K562 (cell line): Measurements from ENCODE around the gene UTP11. TPM values are rescaled to one million over a fixed set of nuclear protein-coding genes. Genes with fewer than 3 reads are reported as not detected.

Experiments
- ATAC-seq: fragments of 200-7000 bp; cut with Tn5 transposase; 3 replicates; pipeline ENCODE4 v1.9.1; 2020; ENCODE audit warnings: moderate library complexity
- BruUV-seq: library from RNA; stranded (reverse); fragments of 400-500 nt; replicated peaks from 2 replicates; lab custom pipeline; 2021; lab: Mats Ljungman, UMichigan
- CTCF ChIA-PET: fragments of 300-600 bp; formaldehyde crosslinking; extraction: SDS; loops from one replicate; lab custom pipeline; 2021; ENCODE audit warnings: low intra/inter-chr PET ratio; lab: Yijun Ruan, JAX
- POLR2A ChIA-PET: fragments of 300-600, 350-650 bp; sonication (Branson Sonifier 250); formaldehyde crosslinking; extraction: SDS; loops from one replicate; lab custom pipeline; 2021; ENCODE audit warnings: antibody characterized with exemption, inconsistent platforms; lab: Yijun Ruan, JAX
- DNase-seq, 4 experiments: peaks; one replicate each; pipeline versions ENCODE4 v3.0.0 to v3.0.0-alpha.2; 2011 to 2018; ENCODE audit warnings: low spot score in 3 of 4, mixed read lengths in 3 of 4; ENCODE audit errors: extremely low read depth in 1 of 4
- FAIRE-seq: peaks from 2 replicates; lab custom pipeline; 2011; peaks lifted over from hg19 to GRCh38; lab: Jason Lieb, UNC
- H2AFZ ChIP-seq: 2 replicates; pipeline ENCODE4 v1.6.0; 2011; ENCODE audit warnings: low read depth, low read length, control low read depth, inconsistent platforms
- H3K27ac ChIP-seq: fragments of 200-600 bp; 3 replicates; pipeline ENCODE4 v1.8.0; 2011; ENCODE audit warnings: low read depth, mild to moderate bottlenecking, control low read depth, inconsistent platforms, low read length, moderate library complexity, mixed read lengths; ENCODE audit errors: extremely low read depth
- H3K27me3 ChIP-seq, 2 experiments: fragments of 300-600 bp in 1 of 2; 2 replicates in 1 of 2; 3 replicates in 1 of 2; pipeline versions ENCODE4 v1.6.0 to v1.8.0; 2011; ENCODE audit warnings: inconsistent platforms in 2 of 2, low read length in 2 of 2, mild to moderate bottlenecking in 1 of 2, mixed read lengths in 1 of 2, moderate library complexity in 1 of 2; ENCODE audit not compliant: control insufficient read depth in 2 of 2, insufficient read depth in 2 of 2
- H3K36me3 ChIP-seq: fragments of 300-600 bp; 3 replicates; pipeline ENCODE4 v1.8.0; 2011; ENCODE audit warnings: mild to moderate bottlenecking, low read length, inconsistent platforms; ENCODE audit not compliant: control insufficient read depth, insufficient read depth
- H3K4me1 ChIP-seq, 2 experiments: fragments of 200-600 bp in 1 of 2; replicated peaks in 1 of 2; 2 replicates in 1 of 2; 3 replicates in 1 of 2; pipeline versions ENCODE4 v1.5.1 to v1.8.0; 2011; ENCODE audit warnings: inconsistent platforms in 2 of 2, low read length in 2 of 2, mild to moderate bottlenecking in 1 of 2, mixed read lengths in 1 of 2, moderate library complexity in 1 of 2; ENCODE audit not compliant: control insufficient read depth in 2 of 2, insufficient read depth in 2 of 2
- H3K4me2 ChIP-seq: 2 replicates; pipeline ENCODE4 v1.6.1; 2011; ENCODE audit warnings: low read length, control low read depth, inconsistent platforms, mixed read lengths; ENCODE audit not compliant: insufficient read depth
- H3K4me3 ChIP-seq: fragments of 200-600 bp; sonication (generic), shearing (Covaris generic); 2 replicates; pipeline ENCODE4 v1.5.1; 2016; ENCODE audit warnings: control low read depth, inconsistent platforms
- H3K79me2 ChIP-seq: fragments of 200-600 bp; 3 replicates; pipeline ENCODE4 v1.8.0; 2011; ENCODE audit warnings: low read length, inconsistent platforms; ENCODE audit not compliant: control insufficient read depth, insufficient read depth
- H3K9ac ChIP-seq, 2 experiments: 2 replicates each; pipeline versions ENCODE4 v1.6.0 to v1.6.1; 2011; ENCODE audit warnings: low read depth in 2 of 2, low read length in 2 of 2, control low read depth in 1 of 2, inconsistent platforms in 1 of 2, mild to moderate bottlenecking in 1 of 2, mixed read lengths in 1 of 2; ENCODE audit not compliant: insufficient read depth in 1 of 2
- H3K9me1 ChIP-seq: one replicate; pipeline ENCODE4 v1.6.0; 2011; ENCODE audit warnings: inconsistent platforms, mild to moderate bottlenecking, low read length, moderate library complexity; ENCODE audit not compliant: control insufficient read depth, insufficient read depth
- H3K9me3 ChIP-seq: replicated peaks from 2 replicates; pipeline ENCODE4 v1.5.1; 2011; ENCODE audit warnings: low read depth, low read length, inconsistent platforms; ENCODE audit not compliant: control insufficient read depth, insufficient read depth
- H4K20me1 ChIP-seq: replicated peaks from 2 replicates; pipeline ENCODE4 v1.6.1; 2011; ENCODE audit warnings: low read length, inconsistent platforms, mixed read lengths; ENCODE audit not compliant: control insufficient read depth, insufficient read depth
- JUN ChIP-seq, 2 experiments: sonication (generic) in 1 of 2; formaldehyde crosslinking in 1 of 2; IDR thresholded peaks; 2 replicates each; pipeline versions ENCODE4 v1.6.1 to v1.8.0; 2012 to 2022; ENCODE audit warnings: borderline replicate concordance in 2 of 2, mild to moderate bottlenecking in 2 of 2, improper control_type of control experiment in 1 of 2, low read depth in 1 of 2, low read length in 1 of 2, missing genetic modification reagents in 1 of 2
- MLLT1 ChIP-seq, 2 experiments: fragments of 450-650 bp; IDR thresholded peaks; 2 replicates each; pipeline ENCODE4 v1.6.1; 2016
- RREB1 ChIP-seq: fragments of 250-450 bp; sonication (Bioruptor Pico); IDR thresholded peaks from 2 replicates; pipeline ENCODE4 v1.4.0; 2020
- TEAD4 ChIP-seq, 2 experiments: sonication (generic) in 1 of 2; formaldehyde crosslinking in 1 of 2; IDR thresholded peaks; 2 replicates each; pipeline versions ENCODE4 v1.6.1 to v1.8.0; 2012 to 2022; ENCODE audit warnings: borderline replicate concordance in 1 of 2, inconsistent platforms in 1 of 2, low read length in 1 of 2, mild to moderate bottlenecking in 1 of 2, missing genetic modification reagents in 1 of 2
- ZNF197 ChIP-seq: fragments of 200-800 bp; sonication (Bioruptor generic); IDR thresholded peaks from 2 replicates; pipeline ENCODE4 v1.6.1; 2016; ENCODE audit warnings: low read depth, missing genetic modification characterization, missing compliant biosample characterization
- ZNF512 ChIP-seq: IDR thresholded peaks from 2 replicates; pipeline ENCODE4 v1.6.1; 2016; ENCODE audit warnings: missing genetic modification characterization, missing compliant biosample characterization
- WGBS: fragments of 100-300 bp; shearing (Covaris generic); methylation state at CpG from one replicate; pipeline ENCODE4 v1.1.6; 2016; ENCODE audit warnings: low coverage, mixed read lengths; ENCODE audit not compliant: insufficient coverage; ENCODE audit errors: missing lambda C conversion rate; 5-methylcytosine and 5-hydroxymethylcytosine counted together
- in situ Hi-C: fragments of 300-500 bp; cut with MboI; formaldehyde crosslinking; loops from 4 replicates; pipeline ENCODE4 v1.15.0; 2018; ENCODE audit warnings: inconsistent platforms, mixed read lengths
- intact Hi-C: fragments of 100-400 bp; cut with micrococcal nuclease; formaldehyde crosslinking; loops from 2 replicates; pipeline ENCODE4 v1.14.2; 2022
- polyA plus RNA-seq, 8 experiments: library from polyadenylated mRNA; depleted of rRNA in 4 of 8; stranded (reverse) in 5 of 8; unstranded in 3 of 8; fragments of >200 nt; fragmentation: Nextera tagmentation in 2 of 8; fragmentation: Illumina TruSeq in 1 of 8; extraction: Ambion mirVana in 2 of 8; extraction: Trizol in 1 of 8; gene quantifications; 2 replicates each; pipeline versions ENCODE4 v1.2.1 to v1.2.3, GENCODE V29; 2011 to 2014; ENCODE audit warnings: inconsistent platforms in 1 of 8, missing spikeins in 1 of 8
- total RNA-seq, 7 experiments: library from RNA; depleted of rRNA in 6 of 7; stranded (reverse); fragments of >200 nt in 6 of 7; fragmentation: Illumina TruSeq in 2 of 7; extraction: Trizol in 2 of 7; gene quantifications; 2 replicates each; pipeline versions ENCODE4 v1.2.1 to v1.2.3, GENCODE V29; 2011 to 2021; ENCODE audit warnings: low replicate concordance in 1 of 7

UTP11 gene
- total and polyA plus RNA-seq, 9 of the 15 experiments (the other 6 are each of a cell fraction or from before 2014, with no cell fraction given): 91.1 to 378 (median 221) TPM

- TF ChIP-seq MLLT1 (IDR thresholded peaks at IDR 0.05): no peak
Measured at GRCh38 chr1:37998913-37999429, 13.6 kb upstream of the UTP11 start (continued).

DNA sequence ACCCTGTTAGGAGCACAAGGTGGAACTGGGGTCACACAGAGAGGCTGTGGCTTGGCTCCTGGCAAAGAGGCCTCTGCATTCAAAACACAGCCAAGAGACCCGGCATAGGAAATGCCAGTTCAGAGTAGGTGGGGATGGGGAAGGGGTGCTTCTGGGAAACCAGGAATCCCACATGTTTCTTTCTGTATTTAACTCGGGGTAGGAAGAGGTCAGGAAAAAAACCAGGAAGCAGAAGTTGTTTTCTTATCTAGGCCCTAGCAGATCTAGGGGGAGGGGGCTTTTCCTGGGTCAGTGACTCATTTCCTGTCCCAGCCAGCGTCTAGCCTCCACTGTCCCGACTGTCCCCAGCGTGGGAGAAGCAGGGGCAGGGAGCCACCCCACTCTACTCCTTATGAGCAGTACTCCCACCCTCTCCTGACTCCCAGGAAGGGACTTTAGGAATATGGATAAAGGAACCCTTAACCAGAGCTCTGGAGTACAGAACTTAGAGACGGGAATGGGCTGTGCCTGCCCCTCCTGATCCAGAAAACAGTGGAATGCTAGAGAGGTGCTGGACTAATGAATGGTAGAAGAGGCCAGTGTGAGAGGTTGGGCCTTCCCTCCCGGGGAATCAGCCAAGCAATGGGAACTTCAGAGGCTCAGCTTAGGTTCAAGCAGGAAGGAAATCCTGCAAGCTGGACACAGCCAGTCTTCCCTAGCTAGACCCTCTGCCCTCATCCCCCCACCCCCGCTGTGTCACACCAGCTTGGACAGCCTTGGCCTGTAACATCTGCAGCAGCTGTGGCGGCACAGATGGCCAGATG lies 12.9 kb upstream of the UTP11 start:
- 4% methylated on average over 9 of the region's 9 CpGs for WGBS
- Histone ChIP-seq H3K9me1 (peaks cover 2% of the 10 kb centered on the region), H2AFZ (peak overlapping the region; percentile 43; the same call in 1 of the 2 replicates), H3K9me3 (no peaks in the 10 kb centered on the region), H3K4me2 (peak overlapping the region; percentile 80), H3K36me3 (peaks cover 83% of the 10 kb centered on the region), H3K79me2 (peaks cover 75% of the 10 kb centered on the region), H3K9ac (peak overlapping the region; percentile 82 to 90), H3K27me3 (no peaks in the 10 kb centered on the region), H3K4me1 (peaks cover 51 to 73% of the 10 kb centered on the region in 2 experiments), H3K4me3 (peak overlapping the region; percentile 65), H4K20me1 (0 out of 2 replicates have a peak, but pooled peaks cover 11% of the 10 kb centered on the region), H3K27ac (peak overlapping the region; percentile 96)
- TSS peak; percentile 99 for BruUV-seq
- intact Hi-C loops: no loop called here
- ATAC-seq (peak; percentile 74), FAIRE-seq (peak; percentile 95), DNase-seq (peak; percentile 84 to 96 (median 89))
- in situ Hi-C loops: no loop called here
- ChIA-PET CTCF (no interaction called here), POLR2A (interaction anchor here (0.5 to 5.9 kb wide), 8 partner anchors 8 to 822 kb away, joined by 3 to 66 read pairs (median 4); partner anchors contain the start of genes SF3A3 and UTP11)
- TF ChIP-seq ZNF512: no peak
- TF ChIP-seq JUN (IDR thresholded peaks at IDR 0.05; ENCODE audit: borderline replicate concordance, low read depth, low read length): peak; percentile 99
- no peak for TF ChIP-seq JUN (CRISPR knock-in tag; IDR thresholded peaks at IDR 0.05; ENCODE audit: borderline replicate concordance)
- peak; percentile 73 for TF ChIP-seq ZNF197 (CRISPR knock-in tag)
- TF ChIP-seq TEAD4 (IDR thresholded peaks at IDR 0.05; ENCODE audit: low read length): peak; percentile 88
- TF ChIP-seq TEAD4 (CRISPR knock-in tag; IDR thresholded peaks at IDR 0.05; ENCODE audit: borderline replicate concordance): no peak
- 0 out of 2 replicates have a peak, but pooled peaks have one; percentile 7 for TF ChIP-seq RREB1
